Heart left ventricle (tissue), 16 donors: ENCODE results near the gene DCPS. TPM values are rescaled to one million over a fixed set of nuclear protein-coding genes. Genes with fewer than 3 reads are reported as not detected.
A peak's percentile ranks its signal among the peaks of the same experiment; 100 is the strongest.
"Not testable (repeated sequence)": the region's sequence is repeated elsewhere in the genome, so short reads cannot be mapped to it uniquely, and the experiment has no call there.

ENCODE experiments used
- ATAC-seq, 4 donors: fragments of 200-7000 bp; cut with Tn5 transposase; one replicate each; pipeline ENCODE4 v1.9.1; 2020 to 2022; ENCODE audit warnings: moderate library complexity in 4 of 4, mild to moderate bottlenecking in 3 of 4, moderate number of reproducible peaks in 1 of 4
- DNase-seq, 5 donors: peaks; one replicate each; pipeline ENCODE4 v3.0.0-alpha.2; 2020
- H3K27ac ChIP-seq, 12 donors: fragments of 200-600 bp; sonication (generic) in 4 of 12; one replicate each; pipeline versions ENCODE4 v1.5.0 to v1.8.0; 2016 to 2022; ENCODE audit warnings: mild to moderate bottlenecking in 2 of 12
- H3K27me3 ChIP-seq, 9 donors: fragments of 200-600 bp; sonication (generic) in 2 of 9; one replicate each; pipeline versions ENCODE4 v1.5.1 to v1.8.0; 2016 to 2022; ENCODE audit warnings: mild to moderate bottlenecking in 3 of 9
- H3K36me3 ChIP-seq, 9 donors: fragments of 200-600 bp; sonication (generic) in 2 of 9; one replicate each; pipeline versions ENCODE4 v1.5.0 to v1.8.0; 2018 to 2022; ENCODE audit warnings: mild to moderate bottlenecking in 2 of 9
- H3K4me1 ChIP-seq, 12 donors: fragments of 200-600 bp; sonication (generic) in 4 of 12; one replicate each; pipeline versions ENCODE4 v1.5.0 to v1.8.0; 2016 to 2022; ENCODE audit warnings: mild to moderate bottlenecking in 3 of 12
- H3K4me3 ChIP-seq, 12 donors: fragments of 200-600 bp; sonication (generic) in 4 of 12; one replicate each; pipeline versions ENCODE4 v1.5.0 to v1.8.0; 2017 to 2022; ENCODE audit warnings: mild to moderate bottlenecking in 9 of 12, moderate library complexity in 4 of 12
- H3K9me3 ChIP-seq, 12 donors: fragments of 200-600 bp; sonication (generic) in 4 of 12; one replicate each; pipeline versions ENCODE4 v1.5.0 to v1.8.0; 2016 to 2022; ENCODE audit warnings: mild to moderate bottlenecking in 1 of 12
- POLR2A ChIP-seq, 2 donors: fragments of 450-650 bp; IDR thresholded peaks; one replicate each; pipeline ENCODE4 v1.6.1; 2017; ENCODE audit warnings: antibody characterized with exemption in 2 of 2, mild to moderate bottlenecking in 2 of 2, moderate library complexity in 2 of 2
- WGBS, 4 donors: extraction: QIAGEN DNeasy Blood & Tissue Kit in 2 of 4; methylation state at CpG; one replicate each; pipeline versions ENCODE4 v1.1.5 to v1.1.7; 2013 to 2018; 5-methylcytosine and 5-hydroxymethylcytosine counted together
- intact Hi-C, 10 donors: fragments of 100-400 bp; cut with DNase I; formaldehyde crosslinking; loops; one replicate each; pipeline versions ENCODE4 v1.11.1 to v1.14.2; 2022
- polyA plus RNA-seq, 2 donors: library from polyadenylated mRNA; stranded (reverse); fragments of 200-250 nt; gene quantifications; one replicate each; pipeline ENCODE4 v1.2.3, GENCODE V29; 2013
- total RNA-seq, 9 donors: library from RNA; depleted of rRNA in 2 of 9; stranded (reverse); fragments of >200 nt in 2 of 9; fragmentation: NEBNext Ultra II Directional in 3 of 9; extraction: Animal tissue kit (Norgen Biotek cat#: 25700) in 3 of 9; gene quantifications; one replicate each; pipeline versions ENCODE4 v1.1.0 to v1.2.4, GENCODE V29; 2016 to 2023
- TF ChIP-seq, protein P1 (sequence below), 12 donors: fragments of 200-600 bp; sonication (generic) in 4 of 12; IDR thresholded peaks; one replicate each; pipeline versions ENCODE4 v1.5.0 to v1.8.0; 2018 to 2022; ENCODE audit warnings: antibody characterized with exemption in 12 of 12, mild to moderate bottlenecking in 5 of 12
- donor health status: ischemic (EF 13 %, LVEDD 7.1; RV severe dilation, severe dysfunction).
- donor health status: healthy with polysubstance abuse.
- donor health status: DM: no; HTN: yes; CAD: no.
- donor health status: DM: no; HTN: no; CAD: no.
- donor health status: ischemic (EF 25% LVEDD 6.9; RV normal size, moderate dysfunction).
- donor health status: ischemic (EF 25% LVEDD 5.7; RV mildly dilated, moderate dysfunction).
- donor health status: healthy.
- donor health status: DM: yes; HTN: yes; CAD: no.
- donor health status: ischemic (EF 35%, LVEDD 5.7; RV mildly dilated, moderate dysfunction).
- donor health status: nonischemic (EF 11% LVEDD 7.7; RV severe dilation, severe dysfunction).
- donor health status: DM: yes; HTN: yes; CAD: no.
- donor health status: PGD.
- donor health status: ischemic (EF 29% LVEDD 5.4; RV normal size, mild dysfunction).
- donor health status: nonischemic (EF 23%, LVEDD 6.1; RV moderate dilation, normal function).

Gene DCPS
- total and polyA plus RNA-seq, 11 donors: 7.7 to 18.9 (median 11.1) TPM

DNA sequence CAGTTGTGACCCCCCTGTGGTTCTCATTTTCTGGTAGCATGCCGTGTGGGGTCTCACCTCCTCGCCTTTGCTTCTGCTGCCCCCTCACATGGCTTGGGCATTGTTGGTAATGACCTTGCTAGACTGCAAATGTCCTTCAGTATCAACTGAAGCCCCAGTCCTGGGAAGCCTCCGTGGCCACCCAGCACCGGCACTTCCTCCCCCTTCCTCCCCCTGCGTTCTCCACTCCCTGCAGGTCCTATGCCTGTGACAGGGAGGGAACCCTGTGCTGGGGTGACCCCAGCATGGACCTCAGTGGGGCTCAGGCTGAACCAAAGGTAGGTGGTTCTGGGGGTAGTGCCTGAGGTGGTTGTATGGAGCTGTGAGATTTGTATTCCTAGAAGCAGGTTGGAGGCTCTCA lies 57.5 kb downstream of the DCPS start:
- H3K27ac ChIP-seq: peak overlapping the region in 4 of 12 donors; percentile 8 to 53 (median 26)

DNA sequence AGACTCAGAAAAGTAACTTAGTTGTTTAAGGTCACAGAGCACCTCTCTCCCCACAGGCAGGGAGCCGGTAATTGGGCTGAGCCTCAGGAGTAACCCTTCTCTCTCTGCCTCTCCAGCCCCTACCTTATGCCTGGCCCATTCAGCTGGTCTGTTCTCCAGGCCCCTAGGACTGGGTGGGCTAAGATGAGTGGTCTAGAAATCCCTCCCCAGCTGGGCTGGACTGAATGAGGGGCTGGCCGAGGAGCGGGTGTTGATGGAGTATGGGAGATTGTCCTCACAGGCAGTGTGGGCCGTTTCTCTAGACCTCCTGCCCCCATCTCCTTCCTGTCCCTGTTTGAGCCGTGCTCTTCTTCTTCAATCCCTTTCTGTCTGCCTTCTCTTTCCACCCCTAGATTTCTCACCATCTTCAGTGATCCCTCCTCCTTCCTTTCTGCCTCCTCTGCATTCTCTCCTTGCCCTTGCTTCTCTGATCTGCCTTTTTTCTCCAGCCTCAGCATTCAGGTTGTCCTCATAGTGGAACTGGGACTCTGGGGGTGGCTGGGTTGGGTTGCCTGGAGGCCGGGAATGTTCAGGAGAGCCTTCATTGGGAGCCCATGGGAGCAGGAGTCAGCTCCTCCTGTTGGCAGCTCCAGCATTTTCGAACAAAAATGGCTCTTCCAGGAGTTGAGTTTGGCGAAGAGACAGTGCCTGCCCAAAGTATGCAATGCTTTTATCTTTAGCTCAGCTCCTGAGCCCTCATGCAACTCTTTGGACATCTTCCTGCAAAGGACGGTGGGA lies 59.2 kb downstream of the DCPS start:
- TF ChIP-seq, protein P1, sequence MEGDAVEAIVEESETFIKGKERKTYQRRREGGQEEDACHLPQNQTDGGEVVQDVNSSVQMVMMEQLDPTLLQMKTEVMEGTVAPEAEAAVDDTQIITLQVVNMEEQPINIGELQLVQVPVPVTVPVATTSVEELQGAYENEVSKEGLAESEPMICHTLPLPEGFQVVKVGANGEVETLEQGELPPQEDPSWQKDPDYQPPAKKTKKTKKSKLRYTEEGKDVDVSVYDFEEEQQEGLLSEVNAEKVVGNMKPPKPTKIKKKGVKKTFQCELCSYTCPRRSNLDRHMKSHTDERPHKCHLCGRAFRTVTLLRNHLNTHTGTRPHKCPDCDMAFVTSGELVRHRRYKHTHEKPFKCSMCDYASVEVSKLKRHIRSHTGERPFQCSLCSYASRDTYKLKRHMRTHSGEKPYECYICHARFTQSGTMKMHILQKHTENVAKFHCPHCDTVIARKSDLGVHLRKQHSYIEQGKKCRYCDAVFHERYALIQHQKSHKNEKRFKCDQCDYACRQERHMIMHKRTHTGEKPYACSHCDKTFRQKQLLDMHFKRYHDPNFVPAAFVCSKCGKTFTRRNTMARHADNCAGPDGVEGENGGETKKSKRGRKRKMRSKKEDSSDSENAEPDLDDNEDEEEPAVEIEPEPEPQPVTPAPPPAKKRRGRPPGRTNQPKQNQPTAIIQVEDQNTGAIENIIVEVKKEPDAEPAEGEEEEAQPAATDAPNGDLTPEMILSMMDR (IDR thresholded peaks at IDR 0.05): no peak
- TF ChIP-seq POLR2A (IDR thresholded peaks at IDR 0.05): no peak
- no peaks in the 10 kb centered on the region for H3K27me3 ChIP-seq
- 61 to 67% (median 63%) methylated on average over 9 of the region's 9 CpGs for WGBS, 4 donors
- ATAC-seq: no peak
- intact Hi-C loops: no loop called here
- peaks cover 0 to 89% (median 48%) of the 10 kb centered on the region in 12 donors for H3K4me1 ChIP-seq
- no peaks in the 10 kb centered on the region for H3K9me3 ChIP-seq
- no peak overlapping the region for H3K4me3 ChIP-seq
- H3K27ac ChIP-seq: peak overlapping the region in 8 of 12 donors; percentile 20 to 73 (median 60)
- H3K36me3 ChIP-seq: no peaks in the 10 kb centered on the region
- peak in 1 of 5 donors; percentile 26 for DNase-seq

More for the DNA sequence above, 57.5 kb downstream of the DCPS start:
- Histone ChIP-seq H3K4me3 (no peak overlapping the region), H3K36me3 (no peaks in the 10 kb centered on the region), H3K27me3 (no peaks in the 10 kb centered on the region), H3K4me1 (peaks cover 5 to 89% (median 58%) of the 10 kb centered on the region in 12 donors), H3K9me3 (no peaks in the 10 kb centered on the region)
- no peak for ATAC-seq
- DNase-seq: peak in 1 of 5 donors; percentile 24
- WGBS, 4 donors: 43 to 58% (median 47%) methylated on average over 5 of the region's 5 CpGs
- intact Hi-C loops: no loop called here
- TF ChIP-seq, protein P1 (IDR thresholded peaks at IDR 0.05): no peak
- no peak for TF ChIP-seq POLR2A (IDR thresholded peaks at IDR 0.05)

DNA sequence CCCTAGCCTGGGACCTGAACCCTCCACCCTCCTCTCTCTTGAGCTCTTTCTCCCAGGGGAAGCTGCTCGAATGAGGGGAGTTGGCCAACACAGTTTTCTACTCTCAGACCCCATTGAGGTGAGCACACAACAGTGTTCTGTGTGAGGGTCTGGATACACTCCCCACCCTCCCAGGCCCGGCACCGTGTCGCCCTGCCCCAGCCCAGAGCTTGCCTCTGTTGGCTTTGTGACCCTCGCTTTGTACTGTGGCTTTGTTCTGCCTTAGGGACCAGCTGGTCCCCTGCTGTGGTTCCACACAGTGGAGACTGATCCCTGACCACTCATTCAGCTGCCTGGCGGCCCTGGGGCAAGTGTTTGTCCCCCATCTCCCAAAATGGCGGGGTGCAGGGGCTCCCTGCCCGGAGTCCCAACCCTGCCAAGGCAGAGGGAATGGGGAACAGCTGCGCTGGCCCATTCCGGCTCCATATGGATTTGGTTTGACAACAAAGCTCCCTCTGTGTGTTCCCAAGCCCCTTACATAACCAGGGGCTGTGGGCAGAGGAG lies 59.9 kb downstream of the DCPS start:
- DNase-seq: peak in 1 of 5 donors; percentile 56
- Histone ChIP-seq H3K9me3 (no peaks in the 10 kb centered on the region), H3K4me1 (peaks cover 0 to 89% (median 46%) of the 10 kb centered on the region in 12 donors), H3K36me3 (no peaks in the 10 kb centered on the region), H3K27me3 (no peaks in the 10 kb centered on the region), H3K27ac (peak overlapping the region in 8 of 12 donors; percentile 20 to 73 (median 60)), H3K4me3 (no peak overlapping the region)
- no peak for TF ChIP-seq POLR2A (IDR thresholded peaks at IDR 0.05)
- TF ChIP-seq, protein P1 (IDR thresholded peaks at IDR 0.05): no peak
- WGBS, 4 donors: 77 to 92% (median 83%) methylated on average over 9 to 10 of the region's 10 CpGs
- intact Hi-C loops: no loop called here
- no peak for ATAC-seq

DNA sequence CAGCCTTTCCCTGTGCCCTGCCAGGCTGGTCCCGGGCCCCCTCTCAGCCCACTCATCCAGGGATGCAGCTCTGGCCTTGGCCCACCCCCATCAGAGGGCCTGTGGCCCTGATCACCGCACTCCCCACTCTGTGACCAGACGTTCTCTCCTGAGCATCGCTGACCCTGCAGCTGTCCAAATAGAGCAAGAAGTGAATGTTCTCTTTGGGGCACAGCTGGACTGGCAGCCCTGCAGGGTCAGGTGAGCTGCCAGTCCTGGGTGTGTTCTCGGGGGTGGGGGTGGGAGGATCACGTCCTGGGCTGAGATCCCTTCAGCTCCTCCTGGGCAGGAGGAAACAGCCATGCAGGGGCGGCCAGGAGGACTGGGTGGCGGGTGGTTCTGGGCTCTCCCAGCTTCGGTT lies 60.9 kb downstream of the DCPS start:
- H3K36me3 ChIP-seq, H3K27me3 ChIP-seq, intact Hi-C loops, DNase-seq, H3K9me3 ChIP-seq, H3K4me3 ChIP-seq: not testable (repeated sequence)
- 37 to 71% (median 62%) methylated on average over 2 to 5 of the region's 9 CpGs for WGBS, 4 donors
- ATAC-seq: peak in 3 of 4 donors; percentile 21 to 31 (median 30)
- Histone ChIP-seq H3K27ac (peak overlapping the region in 1 of 12 donors; percentile 9), H3K4me1 (peaks cover 0 to 83% (median 37%) of the 10 kb centered on the region in 12 donors)

DNA sequence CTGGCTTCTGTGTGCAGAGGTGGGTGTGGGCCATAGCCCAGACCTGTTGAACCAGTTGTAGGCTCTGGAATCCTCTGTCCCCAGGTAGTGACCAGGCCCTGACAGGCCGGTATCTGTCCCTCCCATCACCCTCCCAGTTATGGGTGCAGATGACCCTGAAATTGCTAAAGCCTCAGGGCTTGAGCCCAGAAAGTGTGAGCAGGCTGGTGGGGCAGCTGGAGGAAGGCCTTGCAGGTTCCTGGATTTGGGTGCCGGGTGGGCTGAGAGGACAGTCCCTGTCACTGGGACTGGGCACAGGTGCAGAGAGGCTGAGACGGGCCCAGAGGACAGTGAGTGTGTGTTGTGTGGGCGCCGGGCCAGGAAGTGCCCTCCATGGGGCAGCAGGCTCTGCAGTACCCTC lies 61.6 kb downstream of the DCPS start:
- DNase-seq, H3K36me3 ChIP-seq, H3K27me3 ChIP-seq, H3K9me3 ChIP-seq, intact Hi-C loops, H3K4me3 ChIP-seq: not testable (repeated sequence)
- Histone ChIP-seq H3K27ac (peak overlapping the region in 7 of 12 donors; percentile 21 to 73 (median 56)), H3K4me1 (peaks cover 0 to 80% (median 35%) of the 10 kb centered on the region in 12 donors)
- 43 to 65% (median 62%) methylated on average over 3 to 5 of the region's 5 CpGs; no CpG with 5 or more reads in 1 of the 4 donors for WGBS, 4 donors
- ATAC-seq: peak in 2 of 4 donors; percentile 1 to 3
